Epithelial cell of proximal tubule (primary cell): ENCODE data around the gene NOS1AP. TPM values are rescaled to one million over a fixed set of nuclear protein-coding genes. Genes with fewer than 3 reads are reported as not detected.

Experiments used
- DNase-seq: peaks from one replicate; pipeline ENCODE4 v3.0.0-alpha.2; 2011; ENCODE audit warnings: low read depth
- H3K4me3 ChIP-seq: 2 replicates; pipeline ENCODE4 v1.5.1; 2011; ENCODE audit warnings: low read depth, mild to moderate bottlenecking, low read length
- total RNA-seq: library from RNA; depleted of rRNA; stranded (reverse); fragments of >200 nt; gene quantifications from 2 replicates; pipeline ENCODE4 v1.2.3, GENCODE V29; 2015
- TF ChIP-seq, protein P1 (sequence below): conservative IDR thresholded peaks from 2 replicates; pipeline ENCODE4 v1.5.1; 2012; ENCODE audit warnings: low read depth, mild to moderate bottlenecking, low read length

NOS1AP gene
- total RNA-seq, 1 donor from 2014 or later, result 2.2 TPM

DNA sequence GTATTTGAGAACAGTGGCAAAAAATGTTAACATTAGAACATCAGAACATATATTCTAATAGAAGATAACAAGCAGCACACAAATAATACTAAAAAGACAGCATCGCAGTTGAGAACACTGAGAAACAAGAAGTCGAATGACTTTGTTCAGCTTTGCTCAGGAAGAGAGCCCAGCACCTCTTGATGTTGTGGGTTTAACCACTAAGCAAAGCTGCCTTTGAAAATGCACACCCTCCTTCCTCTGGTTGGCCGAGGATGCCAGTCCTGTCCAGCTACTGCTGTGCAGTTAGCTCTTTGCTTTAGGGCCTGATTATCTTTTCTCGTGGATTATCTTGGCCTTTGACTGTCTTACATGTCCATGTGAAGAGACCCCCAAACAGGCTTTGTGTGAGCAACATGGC, 246.7 kb downstream of the NOS1AP start:
- TF ChIP-seq, protein P1, sequence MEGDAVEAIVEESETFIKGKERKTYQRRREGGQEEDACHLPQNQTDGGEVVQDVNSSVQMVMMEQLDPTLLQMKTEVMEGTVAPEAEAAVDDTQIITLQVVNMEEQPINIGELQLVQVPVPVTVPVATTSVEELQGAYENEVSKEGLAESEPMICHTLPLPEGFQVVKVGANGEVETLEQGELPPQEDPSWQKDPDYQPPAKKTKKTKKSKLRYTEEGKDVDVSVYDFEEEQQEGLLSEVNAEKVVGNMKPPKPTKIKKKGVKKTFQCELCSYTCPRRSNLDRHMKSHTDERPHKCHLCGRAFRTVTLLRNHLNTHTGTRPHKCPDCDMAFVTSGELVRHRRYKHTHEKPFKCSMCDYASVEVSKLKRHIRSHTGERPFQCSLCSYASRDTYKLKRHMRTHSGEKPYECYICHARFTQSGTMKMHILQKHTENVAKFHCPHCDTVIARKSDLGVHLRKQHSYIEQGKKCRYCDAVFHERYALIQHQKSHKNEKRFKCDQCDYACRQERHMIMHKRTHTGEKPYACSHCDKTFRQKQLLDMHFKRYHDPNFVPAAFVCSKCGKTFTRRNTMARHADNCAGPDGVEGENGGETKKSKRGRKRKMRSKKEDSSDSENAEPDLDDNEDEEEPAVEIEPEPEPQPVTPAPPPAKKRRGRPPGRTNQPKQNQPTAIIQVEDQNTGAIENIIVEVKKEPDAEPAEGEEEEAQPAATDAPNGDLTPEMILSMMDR, result no peak
- no peak overlapping the region for H3K4me3 ChIP-seq
- no peak for DNase-seq

DNA sequence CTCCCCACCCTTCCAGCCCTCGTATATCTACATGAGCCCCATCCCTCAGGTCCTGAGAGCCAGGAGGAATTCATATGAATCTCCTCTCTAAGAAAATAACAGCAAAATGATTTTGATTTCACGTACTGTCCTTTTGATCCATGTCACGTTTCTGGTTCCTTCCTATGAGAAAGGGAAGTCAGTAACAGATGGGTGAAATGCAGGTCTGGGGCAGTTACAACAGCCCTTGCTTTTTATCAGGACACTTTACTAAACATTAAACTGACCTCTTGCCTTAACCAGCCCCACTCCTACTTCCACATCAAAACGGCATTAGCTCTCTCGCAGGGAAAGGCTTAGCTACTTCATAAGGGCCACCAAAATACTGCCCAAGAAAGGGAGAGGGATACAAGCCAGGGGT, 248.1 kb downstream of the NOS1AP start:
- H3K4me3 ChIP-seq, result no peak overlapping the region
- no peak for DNase-seq
- TF ChIP-seq, protein P1, result no peak

DNA sequence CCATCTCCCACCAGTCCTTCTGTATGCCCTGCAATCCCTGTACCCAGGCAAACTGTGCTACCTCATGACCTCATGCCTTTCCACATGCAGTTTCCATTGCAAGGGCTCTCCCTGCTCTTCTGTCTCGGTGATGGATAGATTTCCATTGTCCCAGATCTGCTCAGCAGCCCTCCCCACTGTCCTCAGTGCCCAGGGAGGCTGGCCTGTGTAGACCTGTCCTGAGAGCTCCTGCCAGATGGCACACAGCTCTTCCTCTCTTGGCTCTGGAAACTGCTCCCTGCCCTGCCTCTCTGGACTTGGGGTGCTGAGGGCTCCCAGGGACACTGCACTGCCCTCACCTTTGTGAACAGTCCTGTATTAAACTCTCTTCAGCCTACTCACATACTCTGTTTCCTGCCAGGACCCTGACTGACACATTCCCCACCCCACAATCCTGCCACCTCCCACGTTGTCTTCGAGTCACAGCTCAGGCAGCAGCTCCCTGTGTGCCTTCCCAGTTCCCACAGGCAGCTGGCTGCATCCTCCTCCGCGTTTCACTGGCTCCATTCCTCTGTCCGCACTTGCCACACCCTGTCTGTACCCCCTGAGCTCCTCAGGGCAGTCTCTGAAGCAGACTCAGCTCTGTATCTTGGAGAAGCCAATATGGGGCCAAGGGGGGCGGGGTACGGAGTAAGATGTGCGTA, 250.1 kb downstream of the NOS1AP start:
- no peak overlapping the region for H3K4me3 ChIP-seq
- DNase-seq, result no peak
- TF ChIP-seq, protein P1, result no peak

DNA sequence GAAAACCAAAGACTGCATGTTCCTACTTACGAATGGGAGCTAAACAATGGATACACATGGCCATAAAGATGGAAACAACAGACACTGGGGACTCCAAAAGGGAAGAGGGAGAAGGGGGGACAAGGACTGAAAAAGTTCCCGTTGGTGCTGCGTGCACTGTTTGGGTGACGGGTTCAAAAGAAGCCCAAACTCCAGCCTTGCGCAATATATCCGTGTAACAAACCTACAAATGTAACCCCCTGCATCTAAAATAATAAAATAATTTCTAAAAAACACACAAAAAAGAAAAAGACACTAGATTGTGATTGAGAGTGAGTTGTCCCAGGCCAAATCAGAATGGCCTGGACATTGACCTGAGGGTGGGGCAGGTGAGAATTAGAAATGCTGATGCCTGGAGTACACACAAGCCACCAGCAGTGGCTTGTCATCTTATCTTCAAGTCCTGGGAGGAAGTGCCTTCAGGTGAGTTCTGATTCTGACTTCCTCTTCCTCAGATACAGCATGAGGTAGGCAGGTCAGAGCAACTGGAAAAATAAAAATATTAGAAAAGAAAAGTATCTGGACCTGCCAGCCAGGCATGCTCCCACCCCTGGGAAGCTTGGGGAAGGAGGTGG, 252.4 kb downstream of the NOS1AP start:
- H3K4me3 ChIP-seq, result no peak overlapping the region
- no peak for DNase-seq
- TF ChIP-seq, protein P1, result no peak

DNA sequence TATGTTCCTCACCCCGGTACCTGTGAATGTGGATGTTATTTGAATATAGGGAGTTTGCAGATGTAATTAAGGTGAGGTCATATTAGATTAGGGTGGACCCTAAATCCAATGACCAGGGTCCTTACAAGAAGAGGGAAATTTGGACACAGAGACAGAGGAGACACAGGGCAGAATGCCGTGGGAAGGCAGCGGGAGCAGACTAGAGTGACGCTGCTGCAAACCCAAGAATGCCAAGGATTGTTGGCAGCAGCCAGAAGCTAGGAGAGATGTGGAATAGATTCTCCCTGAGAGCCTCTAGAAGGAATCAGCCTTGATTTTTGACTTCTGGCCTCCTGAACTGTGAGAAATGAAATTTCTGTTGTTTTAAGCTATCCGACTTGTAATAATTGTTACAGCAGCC, 253.5 kb downstream of the NOS1AP start:
- no peak for DNase-seq
- TF ChIP-seq, protein P1, result no peak
- H3K4me3 ChIP-seq, result no peak overlapping the region

DNA sequence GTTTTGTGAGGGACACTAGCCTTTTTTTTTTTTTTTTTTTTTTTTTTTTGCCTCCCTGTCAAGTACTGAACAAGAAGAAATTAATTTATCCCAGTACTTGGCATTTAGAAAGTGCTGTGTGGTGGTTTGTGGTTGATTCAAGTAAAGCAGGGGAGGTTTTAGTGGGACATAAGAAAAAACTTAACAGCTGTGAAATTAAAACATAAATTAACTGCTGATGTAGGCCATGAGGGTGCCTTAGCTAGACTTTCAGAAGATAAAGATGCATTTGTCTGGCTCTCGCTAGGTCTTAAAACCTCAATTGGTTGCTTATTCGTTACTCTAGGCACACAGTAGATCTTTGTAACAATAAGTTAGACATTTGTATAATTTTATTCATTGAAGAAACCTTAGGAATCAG, 254.9 kb downstream of the NOS1AP start:
- TF ChIP-seq, protein P1, result no peak
- DNase-seq, result no peak

DNA sequence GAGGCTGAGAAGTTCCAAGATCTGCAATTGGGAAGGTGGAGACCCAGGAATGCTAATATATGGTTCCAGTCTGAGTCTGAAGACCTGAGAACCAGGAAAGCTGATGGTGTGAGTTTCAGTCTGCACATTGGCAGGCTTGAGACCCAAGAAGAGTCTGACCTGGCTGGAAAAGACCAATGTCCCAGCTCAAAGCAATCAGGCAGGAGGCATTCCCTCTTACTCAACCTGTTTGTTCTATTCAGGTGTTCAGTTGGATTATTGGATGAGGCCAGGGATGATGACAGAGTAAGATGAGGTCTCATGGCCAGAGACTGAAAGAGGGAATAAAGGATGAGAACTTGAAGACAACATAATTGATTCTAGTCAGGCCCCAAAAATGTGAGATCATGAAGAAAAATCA, 257.1 kb downstream of the NOS1AP start:
- DNase-seq, result no peak
- TF ChIP-seq, protein P1, result no peak
- H3K4me3 ChIP-seq, result no peak overlapping the region

More for the DNA sequence above, 254.9 kb downstream of the NOS1AP start:
- H3K4me3 ChIP-seq, result no peak overlapping the region
